Kidney capillary endothelial cell (primary cell): ENCODE measurements around the gene NRF1.

ENCODE experiments used
- DNase-seq: peaks from one replicate; pipeline ENCODE4 v3.0.0-alpha.2; 2018; ENCODE audit warnings: low spot score

The NRF1 gene

DNA sequence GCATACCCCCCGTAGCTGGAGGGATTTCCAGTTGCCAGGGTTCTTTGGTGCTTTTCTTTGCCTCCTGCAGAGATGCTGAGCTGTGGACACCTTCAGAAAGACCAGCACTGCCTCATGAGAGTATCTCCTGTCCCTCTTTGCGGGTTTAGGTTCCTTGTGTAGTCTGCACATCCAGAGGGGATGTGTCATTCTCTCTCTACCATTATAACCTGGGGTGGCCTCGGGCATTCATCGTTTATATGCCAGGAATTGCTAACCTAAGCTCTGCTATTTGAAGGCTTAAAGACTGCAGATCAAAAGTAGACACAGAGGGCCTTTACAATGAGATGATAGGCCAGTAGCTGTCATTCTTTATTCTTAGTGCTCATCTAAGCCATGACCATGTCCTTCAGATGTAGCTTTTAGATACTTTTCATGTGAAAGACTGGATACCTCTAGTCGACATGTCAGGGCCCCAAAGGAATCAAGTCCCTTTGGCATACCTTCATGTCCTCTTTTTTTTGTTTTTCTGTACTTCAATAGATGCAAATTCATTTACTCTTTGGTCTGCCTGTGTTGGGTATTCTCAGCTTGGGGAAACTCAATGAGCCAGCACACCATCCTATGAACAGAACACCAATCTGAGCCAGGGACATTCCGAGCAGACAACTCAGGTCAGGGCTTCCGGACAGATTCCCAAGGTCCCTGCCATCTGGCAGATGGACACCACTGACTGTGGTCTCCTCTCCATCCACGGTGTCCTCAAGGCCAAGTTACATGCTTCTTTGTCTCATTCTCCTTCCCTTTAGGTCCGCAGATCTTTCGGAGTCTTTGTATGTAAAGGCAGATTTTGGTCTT is 129.3 kb downstream of the NRF1 start:
- no peak for DNase-seq

GRCh38 chr7:129741743-129742213 is 130.3 kb downstream of the NRF1 start:
- DNase-seq, result no peak

DNA sequence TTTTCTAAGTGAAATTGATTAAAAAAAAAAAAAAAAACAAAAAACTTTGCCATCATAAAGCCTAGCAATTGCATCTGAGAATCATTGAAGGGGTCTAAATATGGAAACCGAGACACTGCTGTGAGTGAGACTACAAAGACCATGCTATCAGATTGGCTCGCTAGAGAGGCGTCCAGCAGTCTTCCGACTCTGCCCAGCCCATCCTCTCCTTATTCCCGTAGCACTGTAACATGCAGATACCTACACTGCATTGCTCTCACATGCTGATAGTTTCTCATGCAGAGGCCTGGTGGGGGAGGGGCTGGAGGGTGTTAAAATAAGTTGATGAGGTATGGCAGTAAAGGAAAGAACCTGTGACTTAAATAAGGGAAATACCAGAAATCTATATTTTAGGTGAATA is 130.7 kb downstream of the NRF1 start:
- no peak for DNase-seq

GRCh38 chr7:129746857-129747529 is 135.5 kb downstream of the NRF1 start:
- no peak for DNase-seq

GRCh38 chr7:129748356-129749109 is 137.0 kb downstream of the NRF1 start:
- no peak for DNase-seq

DNA sequence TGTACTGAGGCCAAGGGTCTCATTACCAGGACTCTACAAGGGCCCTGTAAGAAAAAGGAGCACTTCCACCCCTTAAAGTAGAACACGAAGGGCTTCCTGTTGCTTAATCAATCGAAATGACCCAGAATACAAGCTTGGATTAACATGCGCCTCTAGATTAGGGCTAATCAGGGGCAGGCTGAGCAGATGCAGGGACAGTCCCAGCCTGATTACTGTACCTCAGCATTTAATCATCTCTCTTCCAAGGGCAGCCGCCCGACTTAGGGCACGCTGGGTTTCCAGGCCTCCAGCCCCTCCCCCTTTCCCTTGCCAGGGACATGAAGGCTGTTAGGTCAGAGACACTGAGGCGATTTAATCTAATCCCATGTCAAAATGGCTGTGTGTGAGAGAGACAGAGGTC is 138.6 kb downstream of the NRF1 start:
- no peak for DNase-seq

DNA sequence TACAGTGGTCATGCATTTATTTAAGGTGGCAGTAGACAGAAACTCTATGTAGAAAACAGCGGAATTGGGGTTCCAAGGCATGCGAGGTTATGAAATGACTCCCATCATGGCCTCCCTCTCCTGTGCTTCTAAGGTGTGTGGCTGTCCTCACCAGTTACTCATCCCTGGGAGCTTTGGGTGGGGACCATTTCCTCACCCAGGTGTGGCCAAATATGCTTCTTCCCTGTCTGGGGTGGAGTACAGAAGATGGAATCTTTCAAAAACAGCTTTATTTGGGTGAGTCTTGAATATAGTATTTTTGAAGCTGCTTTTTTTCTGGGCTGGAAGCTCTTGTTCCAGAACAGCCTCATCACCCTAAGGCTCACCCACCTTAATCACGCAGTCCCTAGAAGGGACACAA is 139.0 kb downstream of the NRF1 start:
- DNase-seq, result no peak

- no peak for DNase-seq
Observed at GRCh38 chr7:129751916-129752315, 140.4 kb downstream of the NRF1 start.

GRCh38 chr7:129752760-129753159 is 141.2 kb downstream of the NRF1 start:
- no peak for DNase-seq

DNA sequence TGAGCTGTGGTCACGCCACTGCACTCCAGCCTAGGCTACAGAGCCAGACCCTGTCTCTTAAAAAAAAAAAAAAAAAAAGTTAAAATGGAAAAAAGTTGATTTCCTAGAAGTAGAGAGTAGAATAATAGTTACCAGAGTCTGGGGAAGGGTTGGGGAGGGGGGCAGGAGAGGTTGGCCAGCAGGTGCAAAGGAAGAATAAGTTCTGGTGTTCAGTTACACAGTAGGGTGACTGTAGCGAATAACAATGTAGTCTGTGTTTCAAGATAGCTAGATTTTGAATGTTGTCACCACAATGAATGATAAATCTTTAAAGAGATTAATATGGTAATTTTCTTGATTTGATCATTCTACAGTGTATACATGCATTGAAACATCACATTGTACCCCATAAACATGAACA is 142.9 kb downstream of the NRF1 start:
- DNase-seq, result no peak

- no peak for DNase-seq
Observed at GRCh38 chr7:129757991-129758390, 146.5 kb downstream of the NRF1 start.

DNA sequence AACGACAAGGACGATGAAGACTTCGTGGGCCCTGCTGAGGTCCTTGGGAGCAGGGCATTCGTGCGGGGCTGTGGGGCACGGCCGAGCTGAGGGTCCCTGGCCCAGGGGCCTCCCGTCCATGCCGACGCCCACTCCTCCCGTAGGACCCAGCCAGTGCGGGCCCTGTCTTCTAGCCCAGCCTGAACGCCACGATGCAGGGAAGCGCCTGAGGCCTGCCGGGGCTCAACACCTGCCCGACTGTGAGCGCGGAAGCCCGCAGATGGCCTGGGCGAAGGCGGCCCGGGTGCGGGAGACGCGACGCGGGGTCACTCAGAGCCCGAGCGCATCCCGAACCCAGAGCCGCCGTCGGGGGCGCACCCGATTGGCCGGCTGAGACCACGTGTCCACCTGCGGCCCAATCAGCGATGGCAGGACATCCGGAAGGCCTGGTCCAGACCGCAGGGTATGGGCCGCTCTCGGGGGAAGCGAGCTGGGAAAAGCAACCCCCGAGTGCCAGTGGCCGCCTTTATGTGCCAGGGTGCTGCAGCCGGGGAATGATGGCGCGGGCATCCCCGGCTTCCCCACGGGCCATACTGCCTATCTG is 151.0 kb downstream of the NRF1 start:
- DNase-seq, result no peak

GRCh38 chr7:129764247-129765084 is 152.9 kb downstream of the NRF1 start:
- no peak for DNase-seq

DNA sequence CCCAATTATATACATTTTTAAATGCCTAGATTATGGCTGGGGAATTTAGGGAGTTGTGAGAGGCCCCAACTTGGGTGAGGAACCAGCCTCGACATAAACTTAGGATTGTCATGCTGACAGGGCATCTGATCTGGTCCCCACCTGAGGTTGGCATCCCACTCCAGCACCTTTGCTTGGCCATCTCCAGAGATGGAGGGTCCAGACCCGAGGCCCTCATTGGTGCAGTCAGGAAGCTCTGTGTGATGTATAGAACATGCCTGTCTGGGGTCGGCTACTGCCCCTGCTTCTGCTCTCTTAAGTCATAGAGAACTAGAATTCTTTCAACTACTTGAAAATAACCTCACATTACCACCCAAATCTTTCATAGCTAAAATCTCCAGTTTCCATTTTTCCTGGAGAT is 153.8 kb downstream of the NRF1 start:
- no peak for DNase-seq

DNA sequence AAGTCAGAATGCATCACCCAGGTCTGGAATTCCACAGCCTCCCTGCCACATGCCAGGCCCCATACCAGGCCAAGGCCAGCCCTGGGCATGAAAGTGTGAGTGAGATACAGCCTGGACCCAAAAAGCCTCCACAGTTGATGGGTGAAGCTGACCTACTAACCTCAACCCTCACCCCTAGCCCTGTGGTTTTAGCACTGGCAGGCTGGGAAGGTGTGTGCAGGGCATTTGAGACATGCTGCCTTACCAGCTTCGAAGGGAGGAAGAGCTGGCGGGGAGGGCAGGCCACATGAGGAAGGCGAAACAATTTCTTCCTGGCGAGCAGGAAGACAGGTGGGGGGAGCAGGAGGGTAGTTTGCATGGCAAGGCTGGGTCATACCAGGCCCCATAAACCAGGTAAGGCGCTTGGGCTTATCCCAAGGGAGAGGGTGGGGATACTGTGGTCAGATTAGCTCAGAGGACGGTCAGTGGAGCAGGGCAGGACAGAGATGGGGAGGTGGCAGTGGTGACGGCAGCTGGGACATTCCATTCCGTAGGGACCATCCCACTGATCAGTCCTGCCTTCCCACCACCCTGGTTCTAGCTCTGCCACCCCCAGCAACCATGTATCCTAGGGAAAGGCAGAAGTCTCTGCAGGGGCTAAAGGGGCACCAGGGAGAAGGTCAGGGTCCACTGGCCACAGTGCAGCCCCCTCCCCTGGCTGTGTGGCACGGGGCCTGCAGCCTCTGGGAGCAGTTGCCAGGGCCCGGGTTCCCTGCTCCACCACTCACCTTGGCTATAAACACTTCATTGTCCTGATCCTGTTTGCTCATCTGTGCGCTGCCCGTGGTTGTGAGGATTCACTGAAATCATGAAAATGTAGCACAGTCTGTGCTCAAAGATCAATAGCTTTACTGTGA is 155.8 kb downstream of the NRF1 start:
- DNase-seq, result no peak

GRCh38 chr7:129768614-129769399 is 157.3 kb downstream of the NRF1 start:
- no peak for DNase-seq

DNA sequence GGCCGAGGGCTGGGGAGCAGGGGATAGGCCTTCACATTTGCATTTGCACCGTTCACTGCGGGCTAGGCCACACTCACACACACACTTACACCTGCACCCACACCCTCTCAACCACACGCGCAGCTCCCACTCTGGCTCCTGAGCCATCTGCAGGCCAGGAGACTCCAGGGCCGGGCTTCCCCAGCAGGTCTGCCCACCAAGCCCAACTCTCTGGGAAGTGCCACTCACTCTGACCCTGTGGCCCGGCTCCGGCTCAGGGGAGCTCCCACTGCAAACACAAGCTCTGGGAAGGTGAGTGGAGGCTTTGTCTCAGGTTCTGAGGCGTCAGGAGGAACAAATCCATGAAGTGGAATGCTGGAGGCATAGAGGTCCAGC is 157.9 kb downstream of the NRF1 start:
- DNase-seq, result no peak

DNA sequence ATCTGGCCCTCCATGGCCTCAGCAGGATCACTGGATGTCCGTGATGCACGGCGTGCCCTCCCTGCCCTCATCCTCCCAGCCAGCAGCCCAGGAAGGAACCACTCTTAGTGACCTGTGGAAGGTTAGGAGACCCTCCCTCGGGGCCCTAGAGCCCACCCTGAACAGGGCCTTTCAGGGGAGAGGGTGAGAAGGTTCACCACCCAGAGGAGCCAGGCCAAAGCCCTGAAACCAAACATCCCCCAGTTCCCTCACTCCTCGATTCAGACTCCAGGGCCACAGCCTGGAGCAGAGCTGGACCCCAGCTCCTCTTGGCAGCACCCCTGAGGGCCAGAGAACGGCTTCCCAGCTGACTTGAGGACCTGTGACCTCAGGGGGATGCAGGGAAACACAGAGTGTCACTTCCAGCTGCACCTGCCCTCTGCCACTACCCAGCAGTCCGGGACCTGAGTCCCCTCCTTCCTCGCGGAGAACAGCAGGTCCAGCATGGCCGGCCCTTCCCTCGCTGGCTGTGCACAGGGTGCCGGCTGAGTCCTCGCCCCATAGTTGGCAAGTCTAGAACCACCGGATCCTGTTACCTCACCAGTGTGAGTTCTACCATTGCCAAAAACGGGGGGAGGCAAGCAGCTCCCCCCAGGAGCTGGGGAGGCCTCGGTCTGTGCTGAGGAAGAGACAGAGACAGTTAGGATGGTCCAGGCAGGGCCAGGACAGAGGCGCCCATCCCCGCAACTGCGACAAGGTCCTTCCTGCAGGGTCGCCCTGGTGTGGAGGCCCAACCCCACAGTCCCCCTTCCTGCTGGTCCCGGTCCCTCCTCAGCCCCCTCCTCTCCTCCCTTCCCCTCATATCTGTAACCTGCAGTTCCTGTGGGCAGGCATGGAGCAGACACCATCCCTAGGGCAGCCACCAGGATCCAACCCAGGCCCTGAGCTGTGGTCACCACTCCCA is 158.6 kb downstream of the NRF1 start:
- DNase-seq, result no peak
